ENCODE data around the gene PTGES3. TPM values are rescaled to one million over a fixed set of nuclear protein-coding genes. Genes with fewer than 3 reads are reported as not detected.

Gene PTGES3
- total RNA-seq, 1 experiment from 2014 or later, result 435 TPM

GRCh38 chr12:56622535-56622934, 65.5 kb downstream of the PTGES3 start:
- H3K79me2 ChIP-seq (ENCODE audit: insufficient read depth, low read length), result peaks cover 27% of the 10 kb centered on the region; the same call in 1 of the 2 replicates
- no peak overlapping the region for H3K18ac ChIP-seq (ENCODE audit: insufficient read length, low read depth, low read length)
- no peak overlapping the region for H3K4ac ChIP-seq (ENCODE audit: low read depth, low read length)
- no peak overlapping the region for H2BK12ac ChIP-seq (ENCODE audit: insufficient read length, low read depth, low read length)
- no peaks in the 10 kb centered on the region for H3K4me1 ChIP-seq (ENCODE audit: insufficient read depth, low read length)
- no peak overlapping the region for H4K91ac ChIP-seq (ENCODE audit: insufficient read length, low read depth, low read length)
- Mint-ChIP-seq H3K27ac (no peak overlapping the region), H3K4me1 (peaks cover 6 to 12% of the 10 kb centered on the region in 2 experiments), H3K27me3 (ENCODE audit: low read depth) (no peaks in the 10 kb centered on the region), H3K9me3 (no peaks in the 10 kb centered on the region; a peak in 1 of 5 replicates), H3K4me3 (no peak overlapping the region), H3K36me3 (ENCODE audit: insufficient read depth in 1 of 3, low read depth in 3 of 3) (peaks cover 2 to 48% (median 33%) of the 10 kb centered on the region in 3 experiments)
- no peaks in the 10 kb centered on the region for H3K9me3 ChIP-seq (ENCODE audit: control insufficient read depth, low read depth, low read length)
- no peak overlapping the region for H3K4me2 ChIP-seq (ENCODE audit: insufficient read depth, insufficient read length, low read length)
- H2AK5ac ChIP-seq (ENCODE audit: insufficient read length, low read length), result no peak overlapping the region
- H3K27ac ChIP-seq (ENCODE audit: insufficient read length, low read depth, low read length), result no peak overlapping the region
- H2BK20ac ChIP-seq (ENCODE audit: low read depth, low read length, poor library complexity, severe bottlenecking), result no peak overlapping the region
- no peak overlapping the region for H3K9ac ChIP-seq (ENCODE audit: extremely low read depth, insufficient read length, low read length)
- peaks cover 17% of the 10 kb centered on the region for H3K79me1 ChIP-seq (ENCODE audit: insufficient read depth, low read depth, low read length, poor library complexity, severe bottlenecking)
- WGBS (ENCODE audit: extremely low coverage, insufficient read length, low lambda C conversion rate), result no CpG with 5 or more reads among the region's 1 CpG
- no peaks in the 10 kb centered on the region for H3K27me3 ChIP-seq (ENCODE audit: insufficient read depth, low read length)
- no peak overlapping the region for H3K14ac ChIP-seq (ENCODE audit: insufficient read depth, low read length)
- no peak overlapping the region for H2AFZ ChIP-seq (ENCODE audit: low read length)
- H4K20me1 ChIP-seq (ENCODE audit: control insufficient read depth, insufficient read depth, insufficient read length), result no peaks in the 10 kb centered on the region
- H2BK5ac ChIP-seq (ENCODE audit: insufficient read length, low read length), result no peak overlapping the region
- no peak overlapping the region for H4K8ac ChIP-seq (replicated peaks; ENCODE audit: insufficient read length, low read depth, low read length)
- no peak overlapping the region for H2BK15ac ChIP-seq (ENCODE audit: low read depth, low read length)
- H4K5ac ChIP-seq (ENCODE audit: insufficient read length, low read depth, low read length), result no peak overlapping the region
- no peak overlapping the region for H3T11ph ChIP-seq (ENCODE audit: low read length)
- H2BK120ac ChIP-seq (ENCODE audit: low read depth, low read length, poor library complexity, severe bottlenecking), result no peak overlapping the region
- H3K23me2 ChIP-seq (ENCODE audit: insufficient read length, low read depth, low read length, poor library complexity, severe bottlenecking), result no peaks in the 10 kb centered on the region
- no peak overlapping the region for H3K23ac ChIP-seq (ENCODE audit: insufficient read length, low read depth, low read length)
- TF ChIP-seq, protein P1, sequence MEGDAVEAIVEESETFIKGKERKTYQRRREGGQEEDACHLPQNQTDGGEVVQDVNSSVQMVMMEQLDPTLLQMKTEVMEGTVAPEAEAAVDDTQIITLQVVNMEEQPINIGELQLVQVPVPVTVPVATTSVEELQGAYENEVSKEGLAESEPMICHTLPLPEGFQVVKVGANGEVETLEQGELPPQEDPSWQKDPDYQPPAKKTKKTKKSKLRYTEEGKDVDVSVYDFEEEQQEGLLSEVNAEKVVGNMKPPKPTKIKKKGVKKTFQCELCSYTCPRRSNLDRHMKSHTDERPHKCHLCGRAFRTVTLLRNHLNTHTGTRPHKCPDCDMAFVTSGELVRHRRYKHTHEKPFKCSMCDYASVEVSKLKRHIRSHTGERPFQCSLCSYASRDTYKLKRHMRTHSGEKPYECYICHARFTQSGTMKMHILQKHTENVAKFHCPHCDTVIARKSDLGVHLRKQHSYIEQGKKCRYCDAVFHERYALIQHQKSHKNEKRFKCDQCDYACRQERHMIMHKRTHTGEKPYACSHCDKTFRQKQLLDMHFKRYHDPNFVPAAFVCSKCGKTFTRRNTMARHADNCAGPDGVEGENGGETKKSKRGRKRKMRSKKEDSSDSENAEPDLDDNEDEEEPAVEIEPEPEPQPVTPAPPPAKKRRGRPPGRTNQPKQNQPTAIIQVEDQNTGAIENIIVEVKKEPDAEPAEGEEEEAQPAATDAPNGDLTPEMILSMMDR (conservative IDR thresholded peaks at IDR 0.05), result no peak
- DNase-seq, result no peak
- H3K56ac ChIP-seq (ENCODE audit: insufficient read length, low read depth, low read length), result no peak overlapping the region

All from H9 (cell line).